OCI-LY3 (cell line): ENCODE measurements around the gene ARHGAP4.

Experiments used
- EZH2phosphoT487 ChIP-seq: fragments of 200-600 bp; shearing (Covaris generic); IDR thresholded peaks from 2 replicates; pipeline ENCODE4 v1.6.1; 2018; ENCODE audit warnings: antibody characterized with exemption, mixed run types, low read depth
- TF ChIP-seq, protein P1 (sequence below): fragments of 200-600, 300-600 bp; sonication (generic); IDR thresholded peaks from 2 replicates; pipeline ENCODE4 v1.5.1; 2014; ENCODE audit warnings: antibody characterized with exemption, low read length, low read depth

DNA sequence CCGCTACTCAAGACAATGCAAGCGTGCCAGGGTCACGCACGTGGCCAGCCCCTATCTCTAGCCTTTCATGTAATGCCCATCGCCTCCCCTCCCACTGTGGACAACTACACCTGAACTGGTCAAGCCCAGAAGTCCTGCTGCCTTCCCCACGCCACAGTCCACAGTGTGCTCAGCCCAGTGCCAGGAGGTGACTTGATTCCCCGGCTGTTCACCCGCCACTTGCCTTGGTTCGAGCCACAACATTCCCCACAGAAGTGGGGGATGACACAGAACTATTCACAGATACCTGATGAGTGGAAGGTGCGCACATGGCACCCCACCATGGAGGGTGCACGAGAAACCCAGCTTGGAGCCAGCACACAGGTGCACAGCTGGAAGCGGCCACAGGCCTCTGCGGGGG lies 6.8 kb downstream of the ARHGAP4 start:
- TF ChIP-seq EZH2phosphoT487: no peak
- TF ChIP-seq, protein P1, sequence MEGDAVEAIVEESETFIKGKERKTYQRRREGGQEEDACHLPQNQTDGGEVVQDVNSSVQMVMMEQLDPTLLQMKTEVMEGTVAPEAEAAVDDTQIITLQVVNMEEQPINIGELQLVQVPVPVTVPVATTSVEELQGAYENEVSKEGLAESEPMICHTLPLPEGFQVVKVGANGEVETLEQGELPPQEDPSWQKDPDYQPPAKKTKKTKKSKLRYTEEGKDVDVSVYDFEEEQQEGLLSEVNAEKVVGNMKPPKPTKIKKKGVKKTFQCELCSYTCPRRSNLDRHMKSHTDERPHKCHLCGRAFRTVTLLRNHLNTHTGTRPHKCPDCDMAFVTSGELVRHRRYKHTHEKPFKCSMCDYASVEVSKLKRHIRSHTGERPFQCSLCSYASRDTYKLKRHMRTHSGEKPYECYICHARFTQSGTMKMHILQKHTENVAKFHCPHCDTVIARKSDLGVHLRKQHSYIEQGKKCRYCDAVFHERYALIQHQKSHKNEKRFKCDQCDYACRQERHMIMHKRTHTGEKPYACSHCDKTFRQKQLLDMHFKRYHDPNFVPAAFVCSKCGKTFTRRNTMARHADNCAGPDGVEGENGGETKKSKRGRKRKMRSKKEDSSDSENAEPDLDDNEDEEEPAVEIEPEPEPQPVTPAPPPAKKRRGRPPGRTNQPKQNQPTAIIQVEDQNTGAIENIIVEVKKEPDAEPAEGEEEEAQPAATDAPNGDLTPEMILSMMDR: no peak
